Sigmoid colon (tissue), 4 donors: ENCODE results near the gene ALDH6A1.

Source experiments
- CTCF ChIP-seq, 4 experiments: fragments of 450-650 bp in 3 of 4; fragments of 200-600 bp in 1 of 4; IDR thresholded peaks; one replicate each; pipeline ENCODE4 v1.5.1; 2016 to 2019; ENCODE audit warnings: antibody characterized with exemption in 4 of 4, mild to moderate bottlenecking in 3 of 4, moderate library complexity in 2 of 4
- EP300 ChIP-seq, 4 donors: sonication (generic); formaldehyde crosslinking; IDR thresholded peaks; one replicate each; pipeline ENCODE4 v1.6.1; 2017; ENCODE audit warnings: antibody characterized with exemption in 4 of 4
- POLR2A ChIP-seq, 2 donors: fragments of 450-650 bp; IDR thresholded peaks; one replicate each; pipeline ENCODE4 v1.6.1; 2016; ENCODE audit warnings: antibody characterized with exemption in 2 of 2, mild to moderate bottlenecking in 2 of 2, moderate library complexity in 2 of 2
- POLR2AphosphoS5 ChIP-seq, 4 donors: sonication (generic); formaldehyde crosslinking; IDR thresholded peaks; one replicate each; pipeline ENCODE4 v1.6.1; 2017; ENCODE audit warnings: antibody characterized with exemption in 4 of 4

GRCh38 chr14:74018174-74018585 is 66.1 kb downstream of the ALDH6A1 start:
- TF ChIP-seq CTCF (IDR thresholded peaks at IDR 0.05) (no peak), POLR2A (IDR thresholded peaks at IDR 0.05) (no peak), EP300 (IDR thresholded peaks at IDR 0.05) (no peak), POLR2AphosphoS5 (IDR thresholded peaks at IDR 0.05) (no peak)
